ENCODE measurements around the gene HOXD1.

The HOXD1 gene

DNA sequence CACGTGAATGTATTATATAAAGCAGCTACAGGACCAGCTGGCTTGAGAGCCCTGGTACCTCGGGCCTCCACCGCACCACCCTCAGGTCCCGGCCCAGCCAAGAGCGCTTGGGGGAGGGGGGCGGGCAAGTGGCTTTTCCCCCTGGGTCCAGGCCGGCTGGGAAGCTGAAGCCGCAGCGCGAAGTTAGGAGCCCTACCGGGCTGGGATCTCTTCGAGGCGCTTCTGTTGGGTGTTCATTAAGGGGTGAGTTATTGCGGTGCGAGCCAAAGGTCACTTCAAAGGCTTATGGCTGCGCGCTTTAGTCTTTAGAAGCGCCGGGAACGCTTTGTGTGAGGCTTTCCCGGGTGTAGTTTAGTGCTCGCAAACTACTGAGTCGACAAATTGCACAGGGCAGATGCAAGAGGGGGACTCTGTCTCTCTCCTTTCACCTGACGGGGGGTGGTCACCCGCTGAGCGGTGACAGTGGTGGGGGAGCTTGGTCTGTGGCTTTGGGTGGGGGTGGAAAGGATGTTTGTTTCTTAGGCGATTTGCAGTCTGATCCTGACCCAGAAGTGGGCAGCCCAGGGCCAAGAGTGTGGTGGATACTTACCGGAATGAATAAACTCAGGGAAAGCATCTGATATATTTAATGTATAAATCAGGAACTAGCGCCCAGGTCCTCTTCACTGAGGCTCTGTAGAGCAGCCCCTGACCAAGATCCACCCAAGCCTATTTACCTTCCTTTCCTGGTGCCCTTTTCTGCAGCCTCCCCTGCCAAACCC, 25.4 kb upstream of the HOXD1 start:
- H3K9me3 ChIP-seq (ENCODE audit: control insufficient read depth, low read depth, low read length): no peaks in the 10 kb centered on the region
- H3K4me3 ChIP-seq (ENCODE audit: low read length): no peak overlapping the region
- peaks cover 5% of the 10 kb centered on the region for H3K4me1 ChIP-seq (ENCODE audit: control insufficient read depth, low read depth, low read length)
- H3K9ac ChIP-seq (ENCODE audit: low read length): no peak overlapping the region
- H3K27ac ChIP-seq (ENCODE audit: low read length): no peak overlapping the region
- H3K27me3 ChIP-seq (ENCODE audit: control insufficient read depth, insufficient read depth, low read length): peaks cover 100% of the 10 kb centered on the region
- H3K36me3 ChIP-seq (ENCODE audit: control insufficient read depth, low read depth, low read length): no peaks in the 10 kb centered on the region

DNA sequence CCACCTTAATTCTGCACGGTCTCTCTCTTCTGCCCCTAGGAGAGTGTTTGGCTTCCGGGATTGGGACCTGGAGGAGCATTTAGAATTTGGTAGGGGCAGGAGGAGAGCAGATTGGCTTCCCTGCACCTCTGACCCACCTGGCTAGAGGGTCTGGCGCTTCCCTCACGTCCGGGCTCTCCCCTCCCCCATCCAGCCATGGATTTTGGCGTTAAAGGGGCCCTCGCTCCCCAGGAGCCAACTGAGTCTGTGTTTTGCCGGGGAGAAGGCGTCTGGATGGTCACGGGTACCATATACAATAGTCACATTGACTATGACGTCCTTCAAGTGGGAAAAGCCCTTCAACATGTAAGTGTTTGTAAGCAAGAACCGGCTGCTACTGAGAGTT, 24.8 kb upstream of the HOXD1 start:
- Histone ChIP-seq H3K27ac (ENCODE audit: low read length) (no peak overlapping the region), H3K4me1 (ENCODE audit: control insufficient read depth, low read depth, low read length) (peaks cover 5% of the 10 kb centered on the region), H3K9me3 (ENCODE audit: control insufficient read depth, low read depth, low read length) (no peaks in the 10 kb centered on the region), H3K4me3 (ENCODE audit: low read length) (no peak overlapping the region), H3K36me3 (ENCODE audit: control insufficient read depth, low read depth, low read length) (no peaks in the 10 kb centered on the region), H3K27me3 (ENCODE audit: control insufficient read depth, insufficient read depth, low read length) (peaks cover 100% of the 10 kb centered on the region), H3K9ac (ENCODE audit: low read length) (no peak overlapping the region)

DNA sequence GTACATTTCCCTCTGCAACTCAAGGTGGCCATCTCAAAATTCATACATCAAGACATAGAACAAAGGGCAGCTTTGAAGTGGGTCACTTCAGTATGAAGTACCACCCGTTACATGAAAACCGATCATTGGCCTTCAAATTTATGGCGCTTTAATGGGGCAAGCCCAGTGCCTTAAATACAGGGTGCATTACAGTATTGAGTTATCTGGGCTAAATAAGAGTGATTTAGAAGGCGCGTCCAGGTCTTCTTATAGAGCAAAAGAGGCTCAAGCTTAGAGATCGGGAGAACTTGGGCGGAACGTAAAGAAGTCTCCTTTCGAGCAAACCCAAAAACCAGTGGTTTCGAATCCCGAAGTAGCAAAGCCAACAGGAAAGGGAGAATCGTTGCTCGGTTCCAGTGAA, 24.3 kb upstream of the HOXD1 start:
- Histone ChIP-seq H3K27ac (ENCODE audit: low read length) (no peak overlapping the region), H3K9me3 (ENCODE audit: control insufficient read depth, low read depth, low read length) (no peaks in the 10 kb centered on the region), H3K4me3 (ENCODE audit: low read length) (no peak overlapping the region), H3K4me1 (ENCODE audit: control insufficient read depth, low read depth, low read length) (peaks cover 5% of the 10 kb centered on the region), H3K9ac (ENCODE audit: low read length) (no peak overlapping the region), H3K27me3 (ENCODE audit: control insufficient read depth, insufficient read depth, low read length) (peaks cover 100% of the 10 kb centered on the region), H3K36me3 (ENCODE audit: control insufficient read depth, low read depth, low read length) (no peaks in the 10 kb centered on the region)

DNA sequence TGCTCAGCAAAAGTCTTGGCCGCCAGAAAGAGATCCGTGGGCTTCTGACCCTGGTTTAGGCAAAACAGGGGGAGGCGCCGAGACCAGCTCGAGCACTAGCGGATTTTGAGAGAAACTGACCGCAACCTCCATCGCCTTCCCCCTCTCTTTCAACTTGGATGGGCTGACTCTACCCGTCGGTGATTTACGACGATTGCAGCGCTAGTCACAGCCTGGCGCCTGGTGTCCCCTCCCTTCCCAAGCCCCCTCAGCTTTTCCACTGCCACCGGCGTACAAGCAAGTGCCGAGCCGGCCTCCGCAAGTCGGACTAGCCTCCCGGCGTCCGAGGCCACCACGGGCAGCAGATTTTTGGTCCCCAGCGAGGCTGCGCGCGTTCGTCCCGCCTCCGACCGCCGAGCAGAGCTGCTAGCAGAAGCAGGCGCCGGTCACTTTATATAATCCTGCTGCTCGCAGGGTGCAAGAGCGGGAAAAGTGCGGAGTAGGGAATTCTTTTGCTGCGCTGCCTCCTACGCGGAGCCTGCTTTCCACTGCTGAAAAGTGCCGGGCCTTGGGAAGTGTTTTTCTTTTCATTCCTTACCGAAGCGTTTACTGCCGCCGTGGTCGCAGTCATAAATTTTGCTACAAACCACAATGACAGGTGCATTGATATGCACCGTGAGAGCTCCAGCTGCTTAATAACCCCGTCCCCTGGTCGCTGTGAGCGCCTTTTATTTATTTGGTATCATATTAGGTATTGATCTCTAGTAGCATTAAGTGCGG, 23.7 kb upstream of the HOXD1 start:
- H3K4me3 ChIP-seq (ENCODE audit: low read length): no peak overlapping the region
- H3K27me3 ChIP-seq (ENCODE audit: control insufficient read depth, insufficient read depth, low read length): peaks cover 100% of the 10 kb centered on the region
- H3K27ac ChIP-seq (ENCODE audit: low read length): no peak overlapping the region
- H3K36me3 ChIP-seq (ENCODE audit: control insufficient read depth, low read depth, low read length): no peaks in the 10 kb centered on the region
- no peak overlapping the region for H3K9ac ChIP-seq (ENCODE audit: low read length)
- no peaks in the 10 kb centered on the region for H3K9me3 ChIP-seq (ENCODE audit: control insufficient read depth, low read depth, low read length)
- H3K4me1 ChIP-seq (ENCODE audit: control insufficient read depth, low read depth, low read length): peaks cover 5% of the 10 kb centered on the region

DNA sequence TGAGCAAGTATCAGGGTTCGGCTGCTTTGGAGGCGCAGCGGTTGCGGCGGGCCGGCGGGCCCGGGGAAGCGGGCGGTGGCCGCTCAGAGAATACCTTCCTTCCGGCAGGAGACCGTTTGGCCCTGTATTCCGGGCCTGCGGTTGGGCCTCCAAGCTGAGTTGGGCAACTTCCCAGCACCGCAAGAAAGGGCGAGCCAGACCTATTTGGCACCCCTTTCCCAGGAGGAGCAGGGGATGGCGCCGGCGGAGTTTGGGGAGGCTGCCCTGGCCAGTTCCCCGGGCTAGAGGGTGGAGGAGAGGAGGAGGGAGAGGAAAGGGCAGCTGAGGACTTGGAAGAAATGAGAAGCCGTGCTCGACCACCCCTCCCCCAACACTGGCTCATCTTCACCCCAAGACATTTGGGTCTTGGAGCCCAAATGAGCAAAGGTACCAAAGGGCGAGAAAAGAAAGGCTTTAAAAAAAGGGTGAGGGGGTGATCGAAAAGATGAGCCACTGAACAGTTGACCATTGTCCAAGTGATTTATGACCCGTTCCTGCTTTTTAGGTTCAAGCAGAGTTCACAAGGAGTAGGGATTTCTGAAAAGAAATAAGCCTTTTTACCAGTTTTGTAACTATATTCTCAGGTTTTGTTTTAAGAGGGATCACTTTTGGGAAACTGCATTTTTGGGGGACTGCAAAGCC, 23.0 kb upstream of the HOXD1 start:
- Histone ChIP-seq H3K4me3 (ENCODE audit: low read length) (no peak overlapping the region), H3K9ac (ENCODE audit: low read length) (no peak overlapping the region), H3K36me3 (ENCODE audit: control insufficient read depth, low read depth, low read length) (no peaks in the 10 kb centered on the region), H3K27ac (ENCODE audit: low read length) (no peak overlapping the region), H3K4me1 (ENCODE audit: control insufficient read depth, low read depth, low read length) (peaks cover 5% of the 10 kb centered on the region), H3K9me3 (ENCODE audit: control insufficient read depth, low read depth, low read length) (no peaks in the 10 kb centered on the region), H3K27me3 (ENCODE audit: control insufficient read depth, insufficient read depth, low read length) (peaks cover 100% of the 10 kb centered on the region)

DNA sequence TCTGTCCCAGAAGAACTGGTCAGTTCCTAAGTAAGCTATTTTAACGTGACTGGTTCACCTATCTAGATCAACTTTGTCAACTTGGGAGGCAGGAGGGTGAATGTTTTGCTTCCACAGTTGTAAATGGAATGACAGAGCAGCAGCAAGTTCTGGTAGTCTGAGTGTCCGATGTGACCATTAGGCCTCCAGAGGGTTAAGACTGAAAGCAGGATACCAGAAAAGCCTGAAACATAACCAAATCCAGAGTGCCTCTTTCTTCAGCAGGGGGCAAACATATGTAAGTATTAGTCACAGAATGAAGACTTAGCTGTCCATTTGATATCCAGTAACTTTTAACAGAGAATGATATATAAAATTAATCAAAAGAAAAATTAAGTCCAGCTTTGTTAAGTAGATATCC, 22.2 kb upstream of the HOXD1 start:
- Histone ChIP-seq H3K27ac (ENCODE audit: low read length) (no peak overlapping the region), H3K9me3 (ENCODE audit: control insufficient read depth, low read depth, low read length) (no peaks in the 10 kb centered on the region), H3K9ac (ENCODE audit: low read length) (no peak overlapping the region), H3K36me3 (ENCODE audit: control insufficient read depth, low read depth, low read length) (no peaks in the 10 kb centered on the region), H3K4me3 (ENCODE audit: low read length) (no peak overlapping the region), H3K27me3 (ENCODE audit: control insufficient read depth, insufficient read depth, low read length) (peaks cover 100% of the 10 kb centered on the region), H3K4me1 (ENCODE audit: control insufficient read depth, low read depth, low read length) (peaks cover 5% of the 10 kb centered on the region)

DNA sequence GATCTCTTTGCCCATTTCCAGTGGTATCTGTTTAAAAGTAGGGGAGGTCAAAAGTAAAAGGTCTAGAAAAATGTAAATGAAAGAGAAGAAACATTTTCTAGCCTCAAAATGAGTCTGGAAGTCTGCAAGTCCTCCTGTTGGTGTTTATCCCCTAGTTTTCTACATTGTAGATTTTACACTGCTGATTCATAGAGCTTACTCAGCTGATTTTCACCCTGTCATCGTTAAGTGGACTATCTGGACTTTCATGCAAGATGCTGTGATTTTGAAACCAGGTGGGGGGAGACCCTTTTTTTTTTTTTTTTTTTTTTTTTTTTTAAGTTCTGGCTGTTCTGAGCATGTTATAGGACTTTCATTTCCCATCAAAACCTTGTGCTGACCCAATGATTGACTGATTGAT, 21.1 kb upstream of the HOXD1 start:
- no peak overlapping the region for H3K4me3 ChIP-seq (ENCODE audit: low read length)
- H3K27ac ChIP-seq (ENCODE audit: low read length): no peak overlapping the region
- peaks cover 5% of the 10 kb centered on the region for H3K4me1 ChIP-seq (ENCODE audit: control insufficient read depth, low read depth, low read length)
- H3K9ac ChIP-seq (ENCODE audit: low read length): no peak overlapping the region
- H3K36me3 ChIP-seq (ENCODE audit: control insufficient read depth, low read depth, low read length): no peaks in the 10 kb centered on the region
- peaks cover 100% of the 10 kb centered on the region for H3K27me3 ChIP-seq (ENCODE audit: control insufficient read depth, insufficient read depth, low read length)
- H3K9me3 ChIP-seq (ENCODE audit: control insufficient read depth, low read depth, low read length): no peaks in the 10 kb centered on the region

DNA sequence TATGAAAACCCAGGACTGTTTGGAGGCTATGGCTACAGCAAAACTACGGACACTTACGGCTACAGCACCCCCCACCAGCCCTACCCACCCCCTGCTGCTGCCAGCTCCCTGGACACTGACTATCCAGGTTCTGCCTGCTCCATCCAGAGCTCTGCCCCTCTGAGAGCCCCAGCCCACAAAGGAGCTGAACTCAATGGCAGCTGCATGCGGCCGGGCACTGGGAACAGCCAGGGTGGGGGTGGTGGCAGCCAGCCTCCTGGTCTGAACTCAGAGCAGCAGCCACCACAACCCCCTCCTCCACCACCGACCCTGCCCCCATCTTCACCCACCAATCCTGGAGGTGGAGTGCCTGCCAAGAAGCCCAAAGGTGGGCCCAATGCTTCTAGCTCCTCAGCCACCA, 19.3 kb upstream of the HOXD1 start:
- Histone ChIP-seq H3K36me3 (ENCODE audit: control insufficient read depth, low read depth, low read length) (no peaks in the 10 kb centered on the region), H3K4me3 (ENCODE audit: low read length) (no peak overlapping the region), H3K27ac (ENCODE audit: low read length) (no peak overlapping the region), H3K9ac (ENCODE audit: low read length) (no peak overlapping the region), H3K27me3 (ENCODE audit: control insufficient read depth, insufficient read depth, low read length) (peaks cover 100% of the 10 kb centered on the region), H3K4me1 (ENCODE audit: control insufficient read depth, low read depth, low read length) (peaks cover 5% of the 10 kb centered on the region), H3K9me3 (ENCODE audit: control insufficient read depth, low read depth, low read length) (no peaks in the 10 kb centered on the region)

DNA sequence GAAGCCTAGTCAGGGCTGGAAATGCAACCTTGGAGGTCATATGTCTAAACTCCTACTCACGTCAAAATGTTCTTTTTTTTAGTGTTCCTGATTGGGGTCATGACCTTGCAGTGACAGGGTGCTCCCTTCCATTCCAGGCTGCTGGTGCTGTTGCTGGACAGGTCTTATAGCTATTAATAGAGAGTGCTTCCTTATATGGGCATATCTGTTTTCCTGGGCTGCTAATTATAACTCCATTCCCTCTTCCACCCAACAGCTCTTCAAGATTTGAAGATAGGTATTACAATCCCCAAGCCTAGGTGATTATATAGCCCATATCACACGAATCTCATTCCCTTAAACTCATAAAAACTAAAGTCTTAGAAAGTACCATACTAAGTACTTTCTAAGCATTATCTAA, 18.8 kb upstream of the HOXD1 start:
- H3K36me3 ChIP-seq (ENCODE audit: control insufficient read depth, low read depth, low read length): no peaks in the 10 kb centered on the region
- H3K9me3 ChIP-seq (ENCODE audit: control insufficient read depth, low read depth, low read length): no peaks in the 10 kb centered on the region
- no peak overlapping the region for H3K27ac ChIP-seq (ENCODE audit: low read length)
- H3K9ac ChIP-seq (ENCODE audit: low read length): no peak overlapping the region
- H3K4me1 ChIP-seq (ENCODE audit: control insufficient read depth, low read depth, low read length): peaks cover 9% of the 10 kb centered on the region
- no peak overlapping the region for H3K4me3 ChIP-seq (ENCODE audit: low read length)
- H3K27me3 ChIP-seq (ENCODE audit: control insufficient read depth, insufficient read depth, low read length): peaks cover 100% of the 10 kb centered on the region

DNA sequence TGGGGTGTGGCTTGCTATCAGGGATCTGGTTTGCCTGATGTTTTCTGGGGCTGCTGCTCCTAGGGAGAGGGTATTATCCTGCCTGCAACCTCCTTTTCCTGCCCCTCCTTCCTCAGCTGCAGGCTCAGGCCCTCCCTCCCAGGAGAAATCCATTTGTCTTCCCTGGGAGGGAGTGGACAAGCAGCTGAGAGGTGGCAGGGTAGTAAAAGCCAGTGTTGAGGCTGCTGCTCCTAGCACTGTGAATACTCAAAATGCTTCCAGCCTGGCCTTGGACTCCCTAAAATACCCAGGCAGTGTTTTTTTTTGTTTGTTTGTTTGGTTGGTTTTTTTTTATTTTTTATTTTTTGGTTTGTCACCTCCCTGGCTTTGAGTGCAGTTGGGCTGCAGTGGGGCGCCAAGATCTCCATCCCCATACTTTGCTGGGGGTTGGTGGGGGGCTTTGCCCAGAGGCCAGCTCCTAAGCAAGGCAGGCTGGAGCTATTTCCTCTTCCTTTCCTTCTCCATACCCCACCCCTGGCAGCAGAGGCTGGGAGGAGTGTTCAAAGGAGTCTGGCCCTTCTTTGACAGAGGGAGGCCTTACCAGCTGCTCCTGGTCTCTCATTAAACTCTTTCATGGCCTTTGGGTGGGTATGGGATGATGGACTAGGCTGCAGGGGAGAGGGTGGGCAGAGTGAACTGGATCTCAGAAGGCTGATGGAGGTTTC, 17.7 kb upstream of the HOXD1 start:
- Histone ChIP-seq H3K27ac (ENCODE audit: low read length) (no peak overlapping the region), H3K4me3 (ENCODE audit: low read length) (no peak overlapping the region), H3K4me1 (ENCODE audit: control insufficient read depth, low read depth, low read length) (peaks cover 14% of the 10 kb centered on the region), H3K27me3 (ENCODE audit: control insufficient read depth, insufficient read depth, low read length) (peaks cover 100% of the 10 kb centered on the region), H3K9me3 (ENCODE audit: control insufficient read depth, low read depth, low read length) (no peaks in the 10 kb centered on the region), H3K36me3 (ENCODE audit: control insufficient read depth, low read depth, low read length) (no peaks in the 10 kb centered on the region), H3K9ac (ENCODE audit: low read length) (no peak overlapping the region)

DNA sequence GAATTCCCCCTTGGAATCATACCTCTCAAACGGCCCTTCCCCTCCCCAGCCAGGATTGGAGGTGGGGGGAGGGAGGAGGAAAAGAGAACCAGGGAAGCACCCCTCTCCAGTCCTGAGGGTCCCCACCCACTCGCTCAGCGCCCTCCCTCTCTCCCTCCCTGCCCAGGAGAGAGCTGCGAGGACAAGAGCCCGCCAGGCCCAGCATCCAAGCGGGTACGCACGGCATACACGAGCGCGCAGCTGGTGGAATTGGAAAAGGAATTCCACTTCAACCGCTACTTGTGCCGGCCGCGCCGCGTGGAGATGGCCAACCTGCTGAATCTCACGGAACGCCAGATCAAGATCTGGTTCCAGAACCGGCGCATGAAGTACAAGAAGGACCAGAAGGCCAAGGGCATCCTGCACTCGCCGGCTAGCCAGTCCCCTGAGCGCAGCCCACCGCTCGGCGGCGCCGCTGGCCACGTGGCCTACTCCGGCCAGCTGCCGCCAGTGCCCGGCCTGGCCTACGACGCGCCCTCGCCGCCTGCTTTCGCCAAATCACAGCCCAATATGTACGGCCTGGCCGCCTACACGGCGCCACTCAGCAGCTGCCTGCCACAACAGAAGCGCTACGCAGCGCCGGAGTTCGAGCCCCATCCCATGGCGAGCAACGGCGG, 17.0 kb upstream of the HOXD1 start:
- Histone ChIP-seq H3K9ac (ENCODE audit: low read length) (no peak overlapping the region), H3K27me3 (ENCODE audit: control insufficient read depth, insufficient read depth, low read length) (peaks cover 100% of the 10 kb centered on the region), H3K36me3 (ENCODE audit: control insufficient read depth, low read depth, low read length) (no peaks in the 10 kb centered on the region), H3K9me3 (ENCODE audit: control insufficient read depth, low read depth, low read length) (no peaks in the 10 kb centered on the region), H3K4me3 (ENCODE audit: low read length) (peak overlapping the region; percentile 37), H3K4me1 (ENCODE audit: control insufficient read depth, low read depth, low read length) (peaks cover 20% of the 10 kb centered on the region), H3K27ac (ENCODE audit: low read length) (no peak overlapping the region)
